GM15510 (cell line): ENCODE results near the gene RAPGEF4.

ENCODE experiments used
- POLR2A ChIP-seq: IDR thresholded peaks from 3 replicates; pipeline ENCODE4 v1.6.1; 2011; ENCODE audit warnings: borderline replicate concordance; ENCODE audit not compliant: insufficient read length; ENCODE audit errors: extremely low read depth

The RAPGEF4 gene

GRCh38 chr2:172848519-172848918, 112.9 kb downstream of the RAPGEF4 start:
- no peak for TF ChIP-seq POLR2A

- TF ChIP-seq POLR2A = no peak
Observed at GRCh38 chr2:172849519-172850217, 114.0 kb downstream of the RAPGEF4 start.

GRCh38 chr2:172855588-172855987, 119.9 kb downstream of the RAPGEF4 start:
- TF ChIP-seq POLR2A = no peak

- TF ChIP-seq POLR2A = no peak
Observed at GRCh38 chr2:172856606-172857005, 121.0 kb downstream of the RAPGEF4 start.

GRCh38 chr2:172858473-172858745, 122.8 kb downstream of the RAPGEF4 start:
- TF ChIP-seq POLR2A = no peak

- no peak for TF ChIP-seq POLR2A
Observed at GRCh38 chr2:172859581-172860335, 124.1 kb downstream of the RAPGEF4 start.

GRCh38 chr2:172860336-172860707, 124.7 kb downstream of the RAPGEF4 start:
- no peak for TF ChIP-seq POLR2A

- TF ChIP-seq POLR2A = no peak
Observed at GRCh38 chr2:172861098-172861497, 125.5 kb downstream of the RAPGEF4 start.

- no peak for TF ChIP-seq POLR2A
Observed at GRCh38 chr2:172861656-172862476, 126.2 kb downstream of the RAPGEF4 start.

- TF ChIP-seq POLR2A = no peak
Observed at GRCh38 chr2:172863341-172863740, 127.7 kb downstream of the RAPGEF4 start.

- TF ChIP-seq POLR2A = no peak
Observed at GRCh38 chr2:172864182-172864581, 128.5 kb downstream of the RAPGEF4 start.

GRCh38 chr2:172865422-172865821, 129.8 kb downstream of the RAPGEF4 start:
- no peak for TF ChIP-seq POLR2A

- no peak for TF ChIP-seq POLR2A
Observed at GRCh38 chr2:172869861-172870260, 134.2 kb downstream of the RAPGEF4 start.

- no peak for TF ChIP-seq POLR2A
Observed at GRCh38 chr2:172870396-172870795, 134.8 kb downstream of the RAPGEF4 start.

GRCh38 chr2:172877826-172878225, 142.2 kb downstream of the RAPGEF4 start:
- TF ChIP-seq POLR2A = no peak

- TF ChIP-seq POLR2A = no peak
Observed at GRCh38 chr2:172878260-172878659, 142.6 kb downstream of the RAPGEF4 start.

GRCh38 chr2:172884336-172884735, 148.7 kb downstream of the RAPGEF4 start:
- no peak for TF ChIP-seq POLR2A

GRCh38 chr2:172885996-172886395, 150.4 kb downstream of the RAPGEF4 start:
- no peak for TF ChIP-seq POLR2A
